Neural cell (in vitro differentiated cells): ENCODE data around the gene KIAA0513.

ENCODE experiments used
- EP300 ChIP-seq: fragments of 450-650 bp; conservative IDR thresholded peaks from 2 replicates; pipeline ENCODE4 v1.6.1; 2014; ENCODE audit warnings: antibody characterized with exemption, mild to moderate bottlenecking, moderate library complexity; ENCODE audit not compliant: poor library complexity, severe bottlenecking
- EZH2 ChIP-seq: fragments of 200-600, 300-800 bp; shearing (Covaris generic), sonication (generic); IDR thresholded peaks from 2 replicates; pipeline ENCODE4 v1.6.1; 2014; ENCODE audit warnings: antibody characterized with exemption, low read length, borderline replicate concordance, mild to moderate bottlenecking; ENCODE audit not compliant: insufficient read depth, poor library complexity, severe bottlenecking
- MXI1 ChIP-seq: fragments of 450-650 bp; conservative IDR thresholded peaks from 2 replicates; pipeline ENCODE4 v1.6.1; 2014; ENCODE audit warnings: antibody characterized with exemption, mild to moderate bottlenecking; ENCODE audit not compliant: poor library complexity, severe bottlenecking
- POLR2AphosphoS5 ChIP-seq: IDR thresholded peaks from 2 replicates; pipeline ENCODE4 v1.6.1; 2012
- RAD21 ChIP-seq: fragments of 450-650 bp; conservative IDR thresholded peaks from 2 replicates; pipeline ENCODE4 v1.6.1; 2014; ENCODE audit warnings: antibody characterized with exemption, mild to moderate bottlenecking, moderate library complexity
- SMC3 ChIP-seq: fragments of 450-650 bp; conservative IDR thresholded peaks from 2 replicates; pipeline ENCODE4 v1.6.1; 2014; ENCODE audit warnings: antibody characterized with exemption, mild to moderate bottlenecking, moderate library complexity; ENCODE audit not compliant: poor library complexity
- TF ChIP-seq, protein P1 (sequence below): fragments of 450-650 bp; IDR thresholded peaks from 2 replicates; pipeline ENCODE4 v1.5.1; 2014; ENCODE audit warnings: antibody characterized with exemption, mild to moderate bottlenecking, moderate library complexity; ENCODE audit not compliant: poor library complexity, severe bottlenecking
- TF ChIP-seq, protein P2 (sequence below): IDR thresholded peaks from 2 replicates; pipeline ENCODE4 v1.6.1; 2012; ENCODE audit warnings: borderline replicate concordance

DNA sequence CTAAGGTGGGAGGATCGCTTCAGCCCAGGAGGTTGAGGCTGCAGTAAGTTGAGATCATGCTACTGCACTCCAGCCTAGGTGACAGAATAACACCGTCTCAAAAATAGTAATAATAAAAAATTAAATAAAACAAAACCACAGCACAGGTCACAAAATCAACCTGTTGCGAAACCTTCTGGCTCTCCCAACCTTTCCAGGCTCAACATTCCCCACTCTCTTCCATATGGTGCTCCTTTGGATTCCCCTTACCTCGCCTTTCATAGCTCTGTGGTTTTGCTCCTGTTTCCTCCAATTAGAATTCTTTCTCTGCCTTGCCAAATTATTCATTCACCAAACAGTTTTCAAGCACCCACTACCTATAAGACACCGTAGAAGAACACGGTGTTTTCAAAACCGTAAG, 21.0 kb upstream of the KIAA0513 start:
- TF ChIP-seq, protein P1, sequence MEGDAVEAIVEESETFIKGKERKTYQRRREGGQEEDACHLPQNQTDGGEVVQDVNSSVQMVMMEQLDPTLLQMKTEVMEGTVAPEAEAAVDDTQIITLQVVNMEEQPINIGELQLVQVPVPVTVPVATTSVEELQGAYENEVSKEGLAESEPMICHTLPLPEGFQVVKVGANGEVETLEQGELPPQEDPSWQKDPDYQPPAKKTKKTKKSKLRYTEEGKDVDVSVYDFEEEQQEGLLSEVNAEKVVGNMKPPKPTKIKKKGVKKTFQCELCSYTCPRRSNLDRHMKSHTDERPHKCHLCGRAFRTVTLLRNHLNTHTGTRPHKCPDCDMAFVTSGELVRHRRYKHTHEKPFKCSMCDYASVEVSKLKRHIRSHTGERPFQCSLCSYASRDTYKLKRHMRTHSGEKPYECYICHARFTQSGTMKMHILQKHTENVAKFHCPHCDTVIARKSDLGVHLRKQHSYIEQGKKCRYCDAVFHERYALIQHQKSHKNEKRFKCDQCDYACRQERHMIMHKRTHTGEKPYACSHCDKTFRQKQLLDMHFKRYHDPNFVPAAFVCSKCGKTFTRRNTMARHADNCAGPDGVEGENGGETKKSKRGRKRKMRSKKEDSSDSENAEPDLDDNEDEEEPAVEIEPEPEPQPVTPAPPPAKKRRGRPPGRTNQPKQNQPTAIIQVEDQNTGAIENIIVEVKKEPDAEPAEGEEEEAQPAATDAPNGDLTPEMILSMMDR, result no peak
- no peak for TF ChIP-seq MXI1
- TF ChIP-seq EZH2, result no peak
- no peak for TF ChIP-seq RAD21
- no peak for TF ChIP-seq POLR2AphosphoS5
- TF ChIP-seq, protein P2, sequence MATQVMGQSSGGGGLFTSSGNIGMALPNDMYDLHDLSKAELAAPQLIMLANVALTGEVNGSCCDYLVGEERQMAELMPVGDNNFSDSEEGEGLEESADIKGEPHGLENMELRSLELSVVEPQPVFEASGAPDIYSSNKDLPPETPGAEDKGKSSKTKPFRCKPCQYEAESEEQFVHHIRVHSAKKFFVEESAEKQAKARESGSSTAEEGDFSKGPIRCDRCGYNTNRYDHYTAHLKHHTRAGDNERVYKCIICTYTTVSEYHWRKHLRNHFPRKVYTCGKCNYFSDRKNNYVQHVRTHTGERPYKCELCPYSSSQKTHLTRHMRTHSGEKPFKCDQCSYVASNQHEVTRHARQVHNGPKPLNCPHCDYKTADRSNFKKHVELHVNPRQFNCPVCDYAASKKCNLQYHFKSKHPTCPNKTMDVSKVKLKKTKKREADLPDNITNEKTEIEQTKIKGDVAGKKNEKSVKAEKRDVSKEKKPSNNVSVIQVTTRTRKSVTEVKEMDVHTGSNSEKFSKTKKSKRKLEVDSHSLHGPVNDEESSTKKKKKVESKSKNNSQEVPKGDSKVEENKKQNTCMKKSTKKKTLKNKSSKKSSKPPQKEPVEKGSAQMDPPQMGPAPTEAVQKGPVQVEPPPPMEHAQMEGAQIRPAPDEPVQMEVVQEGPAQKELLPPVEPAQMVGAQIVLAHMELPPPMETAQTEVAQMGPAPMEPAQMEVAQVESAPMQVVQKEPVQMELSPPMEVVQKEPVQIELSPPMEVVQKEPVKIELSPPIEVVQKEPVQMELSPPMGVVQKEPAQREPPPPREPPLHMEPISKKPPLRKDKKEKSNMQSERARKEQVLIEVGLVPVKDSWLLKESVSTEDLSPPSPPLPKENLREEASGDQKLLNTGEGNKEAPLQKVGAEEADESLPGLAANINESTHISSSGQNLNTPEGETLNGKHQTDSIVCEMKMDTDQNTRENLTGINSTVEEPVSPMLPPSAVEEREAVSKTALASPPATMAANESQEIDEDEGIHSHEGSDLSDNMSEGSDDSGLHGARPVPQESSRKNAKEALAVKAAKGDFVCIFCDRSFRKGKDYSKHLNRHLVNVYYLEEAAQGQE, result no peak
- no peak for TF ChIP-seq SMC3
- TF ChIP-seq EP300, result no peak
